Activated CD4-positive, alpha-beta T cell treated with anti-CD3 and anti-CD28 coated beads, Interleukin-10, Interleukin-2, amounts not matched to agents 100 ng/mL and 50 ng/mL, durations not matched to agents 16 hours and 8 hours (primary cell): ENCODE results near the gene RAB11FIP4.

Experiments used
- DNase-seq: peaks from one replicate; pipeline ENCODE4 v3.0.0-alpha.2; 2020

The RAB11FIP4 gene

DNA sequence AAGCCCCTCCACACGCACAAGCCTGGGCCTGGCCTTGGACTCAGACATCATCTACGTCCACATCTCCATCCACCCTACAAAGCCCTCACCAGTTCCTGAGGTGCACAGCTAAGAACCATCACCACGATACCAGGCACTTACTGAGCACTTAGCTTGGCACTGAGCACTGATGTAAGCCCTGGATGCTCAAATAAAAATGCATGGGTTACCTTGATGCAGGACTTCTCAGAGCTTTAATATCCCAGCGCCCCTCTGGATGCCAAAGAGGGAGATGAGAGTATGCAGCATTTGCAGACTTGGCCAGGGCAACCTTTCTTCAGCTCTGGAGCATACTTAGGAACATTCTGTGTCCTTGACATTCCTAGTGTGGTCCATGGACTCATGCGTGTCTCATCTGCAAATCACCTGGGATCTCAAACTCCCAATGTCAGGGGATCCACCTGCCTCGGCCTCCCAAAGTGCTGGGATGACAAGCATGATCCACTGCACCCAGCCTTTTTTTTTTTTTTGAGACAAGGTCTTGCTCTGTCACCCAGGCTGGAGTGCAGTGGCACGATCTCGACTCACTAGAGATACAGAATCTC lies 69.8 kb downstream of the RAB11FIP4 start:
- DNase-seq = no peak

DNA sequence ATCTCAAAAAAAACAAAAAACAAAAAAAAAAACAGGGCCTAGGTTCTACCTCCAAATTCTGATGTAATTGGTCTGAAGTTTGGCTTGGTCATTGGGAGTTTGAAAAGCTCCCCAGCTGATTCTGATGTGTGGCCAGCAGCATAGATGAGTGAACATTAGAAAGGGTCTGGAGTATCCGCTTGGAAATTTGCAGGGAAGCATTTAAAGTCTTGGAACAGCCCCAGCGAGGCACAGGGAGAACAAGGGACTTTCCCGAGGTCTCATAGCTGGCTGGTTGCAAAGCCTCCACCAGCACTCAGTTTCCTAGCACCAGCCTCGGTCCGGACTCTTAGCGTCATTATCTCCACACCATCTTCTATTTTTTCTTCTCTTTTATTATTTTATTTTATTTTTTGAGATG lies 70.8 kb downstream of the RAB11FIP4 start:
- no peak for DNase-seq

DNA sequence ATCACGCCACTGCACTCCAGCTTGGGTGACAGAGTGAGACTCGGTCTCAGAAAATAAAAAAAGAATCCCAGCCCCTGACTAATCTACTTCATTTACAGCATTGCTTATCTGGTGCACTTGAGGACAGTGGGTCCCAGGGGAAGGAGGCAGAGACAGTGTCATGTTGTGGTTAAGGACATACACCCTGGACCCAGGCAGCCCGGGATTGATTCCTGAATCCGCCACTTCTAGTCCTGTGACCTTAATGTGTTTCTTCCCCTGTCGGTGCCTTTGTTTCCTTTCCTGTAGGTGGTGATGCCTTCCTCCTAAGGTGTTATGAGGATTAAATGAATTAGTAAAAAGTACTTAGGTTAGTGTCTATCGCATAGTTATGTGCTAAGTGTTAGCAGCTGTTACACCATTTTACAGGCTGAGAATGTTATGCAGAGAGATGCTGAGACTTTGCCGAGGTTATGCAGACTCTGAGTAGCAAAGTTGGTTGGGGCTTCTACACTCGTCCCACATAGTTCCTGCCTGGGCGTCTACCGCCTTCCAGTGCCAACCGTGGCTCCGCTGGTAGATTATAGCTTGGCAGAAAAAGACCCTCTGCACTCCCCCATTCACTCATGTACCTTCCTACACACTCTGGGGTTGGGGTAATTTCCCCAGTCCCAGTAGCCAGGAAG lies 74.8 kb downstream of the RAB11FIP4 start:
- DNase-seq = no peak

DNA sequence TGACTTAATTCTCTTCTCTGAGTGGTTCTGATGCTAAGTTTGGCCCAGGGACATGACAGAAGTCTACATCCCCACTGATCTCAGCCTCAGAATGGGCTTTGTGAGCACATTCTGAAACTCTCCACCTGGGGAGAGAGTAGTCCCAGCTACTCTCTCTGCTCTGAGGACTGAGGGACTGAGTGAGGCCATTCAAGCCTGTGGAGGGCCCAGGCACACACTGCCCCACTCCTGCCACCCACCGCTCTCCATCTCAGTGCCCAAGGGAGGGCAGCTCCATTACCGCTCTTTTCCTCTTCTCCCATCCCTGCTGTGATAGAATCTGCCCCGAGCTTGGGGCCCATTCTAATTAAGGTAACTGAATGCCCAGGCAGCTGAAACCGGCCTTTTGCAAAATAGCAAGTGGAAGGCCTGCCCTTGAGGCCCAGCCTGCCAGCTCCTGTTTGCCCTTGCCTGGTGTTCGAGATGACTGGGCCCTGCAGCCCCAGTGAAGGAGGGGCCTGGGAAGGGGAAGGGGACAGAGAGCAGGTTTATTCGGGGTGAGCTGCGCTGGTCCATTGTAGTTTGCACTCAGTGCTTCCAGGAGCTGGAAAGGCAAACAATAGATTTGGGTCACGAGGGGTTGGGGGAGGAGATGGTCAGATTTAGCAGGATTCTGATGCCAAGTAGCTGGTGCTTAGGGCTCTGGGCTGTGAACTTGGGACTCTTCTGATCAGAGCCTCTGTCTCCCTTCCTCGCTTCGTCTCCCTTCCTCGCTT lies 76.2 kb downstream of the RAB11FIP4 start:
- DNase-seq = no peak

DNA sequence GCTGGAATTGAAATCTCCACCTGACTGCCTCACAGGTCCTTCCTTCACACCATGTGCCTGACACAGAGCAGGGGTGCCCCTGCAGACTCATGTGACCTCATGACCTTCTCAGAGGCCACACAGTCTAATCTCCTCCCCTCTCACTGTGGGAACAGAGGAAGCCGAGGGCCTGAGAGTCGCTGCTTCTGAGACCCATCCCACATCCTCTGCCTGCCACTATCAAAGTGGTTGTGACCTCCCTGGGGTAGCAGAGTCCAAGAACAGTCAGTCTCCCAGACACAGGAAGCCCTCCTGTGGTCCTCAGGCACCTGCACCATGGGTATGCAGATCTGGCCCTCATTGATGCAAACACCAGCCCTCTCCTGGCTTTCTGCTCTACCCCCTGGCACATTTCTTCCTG lies 78.5 kb downstream of the RAB11FIP4 start:
- DNase-seq = peak; percentile 38

DNA sequence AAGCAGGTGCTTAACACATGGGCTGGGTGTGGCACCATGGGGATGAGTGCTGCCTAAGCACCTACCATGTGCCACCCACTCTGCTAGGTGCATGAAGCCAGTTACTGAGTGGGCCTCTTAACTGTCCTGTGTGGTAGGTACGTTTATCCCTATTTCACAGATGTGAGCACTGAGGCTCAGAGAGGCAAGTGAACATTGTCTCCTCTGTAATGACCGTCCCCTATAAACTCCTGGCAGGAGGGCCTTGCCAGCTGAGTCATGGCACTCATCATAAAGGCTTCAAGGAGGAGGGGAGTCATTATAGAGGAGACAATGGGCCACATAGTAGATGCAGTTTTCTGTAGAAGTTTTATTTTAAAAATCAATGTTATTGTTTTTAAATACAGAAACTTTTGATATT lies 79.1 kb downstream of the RAB11FIP4 start:
- DNase-seq = no peak

DNA sequence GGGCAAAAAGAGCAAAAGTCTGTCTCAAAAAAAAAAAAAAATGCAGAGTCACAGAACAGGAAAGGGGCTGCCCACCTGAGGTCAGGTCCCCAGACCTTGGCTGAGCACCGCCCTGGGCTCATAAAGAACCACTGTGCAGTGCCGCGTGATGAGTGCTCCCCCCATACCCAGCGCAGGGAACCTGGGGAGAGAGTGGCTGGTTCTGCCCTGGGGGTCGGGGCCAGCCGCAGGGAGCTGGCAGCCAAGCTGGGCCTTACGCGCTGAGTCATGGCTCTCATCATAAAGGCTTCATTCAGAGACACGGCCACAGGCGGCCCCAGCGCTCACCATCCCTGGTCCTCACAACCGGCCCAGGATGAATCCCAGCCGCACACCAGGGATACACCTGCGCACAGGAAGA lies 80.7 kb downstream of the RAB11FIP4 start:
- DNase-seq = no peak

DNA sequence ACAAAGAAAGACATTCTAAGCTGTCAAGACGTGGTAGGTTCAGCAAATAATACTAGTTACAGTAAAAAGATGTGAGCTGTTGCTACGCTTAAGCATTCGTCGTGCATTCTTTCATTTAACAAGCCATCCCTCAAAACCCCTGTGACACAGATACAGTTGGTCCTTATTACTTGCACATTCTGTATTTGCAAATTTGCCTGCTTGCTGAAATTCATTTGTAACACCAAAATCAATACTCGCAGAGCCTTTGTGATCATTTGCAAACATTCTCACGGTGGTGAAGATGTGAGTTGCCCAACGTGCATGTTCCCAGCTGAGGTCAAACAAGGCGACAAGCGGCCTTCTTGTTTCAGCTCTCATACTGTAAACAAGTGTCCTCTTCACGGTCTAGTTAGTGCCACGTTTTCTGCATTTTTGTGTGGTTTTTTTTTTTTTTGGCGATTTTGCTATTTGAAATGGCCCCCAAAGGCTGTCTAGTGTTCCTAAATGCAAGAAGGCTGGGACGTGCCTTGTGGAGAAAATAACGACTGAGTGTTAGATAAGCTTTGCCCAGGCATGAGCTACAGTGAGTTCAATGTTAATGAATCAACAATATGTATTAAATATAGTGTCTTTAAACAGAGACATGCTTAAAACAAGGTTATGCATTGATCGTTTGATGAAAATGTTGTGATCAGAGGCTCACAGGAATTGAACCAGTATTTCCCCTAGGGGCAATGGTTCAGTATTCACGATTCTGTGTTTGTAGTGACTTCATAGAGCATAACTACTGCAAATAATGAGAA lies 84.1 kb downstream of the RAB11FIP4 start:
- DNase-seq = no peak

DNA sequence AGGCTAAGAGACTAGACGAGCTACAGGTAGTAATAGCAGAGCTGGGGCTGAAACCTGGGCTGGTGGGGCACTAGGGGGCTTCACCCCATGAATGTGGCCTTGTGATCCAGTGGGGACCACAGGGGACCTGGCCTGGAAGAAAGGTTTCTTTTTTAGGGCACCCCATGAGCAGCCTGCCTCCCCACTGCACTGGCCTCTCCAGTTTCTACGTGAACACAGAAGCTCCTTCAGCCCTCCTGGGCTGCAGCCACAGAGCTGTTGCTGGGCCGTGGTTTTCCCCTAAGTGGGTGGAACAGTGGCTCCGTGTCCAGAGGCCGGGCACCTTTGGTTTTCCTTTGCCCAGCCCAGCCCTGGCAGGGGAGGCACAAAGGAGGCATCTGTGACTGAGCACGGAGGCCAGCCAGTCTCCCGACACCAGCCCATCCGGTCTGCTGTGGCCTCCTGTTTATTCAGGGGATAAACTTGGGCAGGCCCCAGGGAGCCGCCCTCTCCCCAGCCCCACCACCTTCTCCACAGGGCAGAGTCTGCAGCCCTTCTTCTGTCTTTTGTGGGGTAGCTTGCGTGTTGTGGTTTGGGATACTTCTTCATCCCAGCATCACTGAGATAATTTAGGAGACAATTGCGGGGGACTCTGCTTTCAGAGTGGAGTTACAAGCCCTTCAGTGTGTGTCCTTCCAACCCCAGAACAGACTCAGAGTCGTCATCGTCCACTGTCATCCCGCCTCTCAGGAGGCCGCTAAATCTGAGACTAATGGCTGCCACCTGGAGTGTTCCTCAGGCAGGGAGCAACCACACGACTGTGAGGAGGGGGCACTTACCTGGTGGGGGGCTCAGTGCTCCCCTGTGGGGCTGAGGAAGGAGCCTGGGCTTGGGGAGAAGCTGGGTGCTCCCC lies 85.3 kb downstream of the RAB11FIP4 start:
- no peak for DNase-seq

DNA sequence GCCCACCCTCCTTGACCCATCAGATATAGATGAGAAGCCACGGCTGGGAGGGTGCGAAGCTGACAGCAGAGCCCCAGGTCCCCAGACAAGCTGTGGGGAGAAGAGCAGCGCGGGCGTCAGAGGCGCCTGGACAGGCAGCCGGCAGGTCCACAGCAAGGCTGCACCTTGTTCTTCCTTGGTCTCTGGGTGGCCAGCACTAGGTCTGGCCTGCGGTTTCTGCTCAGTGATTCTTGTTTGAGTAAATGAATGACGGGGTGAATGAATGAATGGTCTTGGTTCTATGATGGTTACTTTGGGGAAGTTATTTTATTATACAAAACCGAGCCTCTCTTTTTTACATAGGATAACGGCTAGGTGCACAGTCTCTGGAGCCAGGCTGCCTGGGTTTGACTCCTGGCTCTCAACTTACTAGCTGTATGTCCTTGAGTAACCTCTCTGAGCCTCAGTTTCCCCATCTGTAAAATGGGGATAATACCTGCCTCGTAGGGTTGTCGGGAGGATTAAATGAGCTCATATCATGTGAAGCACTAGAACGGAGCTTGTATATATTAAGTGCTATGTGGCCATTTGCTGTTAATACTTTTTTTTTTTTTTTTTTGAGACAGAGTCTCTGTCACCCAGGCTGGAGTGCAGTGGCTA lies 86.1 kb downstream of the RAB11FIP4 start:
- no peak for DNase-seq

DNA sequence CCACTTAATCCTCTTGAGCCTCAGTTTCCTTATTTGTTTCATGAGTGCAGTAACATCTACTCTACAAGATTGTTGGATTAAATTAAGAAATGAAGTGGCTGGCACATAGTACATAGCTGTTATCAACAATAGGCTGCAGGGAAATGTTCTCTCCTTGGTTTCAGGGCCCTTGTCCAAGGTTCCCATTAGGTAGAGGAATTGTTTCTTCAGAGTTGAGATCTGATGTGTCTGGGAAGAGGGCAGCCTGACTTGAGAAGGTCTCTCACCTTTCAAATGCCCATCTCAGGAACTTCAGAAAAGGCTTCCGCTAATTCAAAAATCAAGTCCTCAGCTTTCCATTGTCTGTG lies 87.6 kb downstream of the RAB11FIP4 start:
- no peak for DNase-seq

DNA sequence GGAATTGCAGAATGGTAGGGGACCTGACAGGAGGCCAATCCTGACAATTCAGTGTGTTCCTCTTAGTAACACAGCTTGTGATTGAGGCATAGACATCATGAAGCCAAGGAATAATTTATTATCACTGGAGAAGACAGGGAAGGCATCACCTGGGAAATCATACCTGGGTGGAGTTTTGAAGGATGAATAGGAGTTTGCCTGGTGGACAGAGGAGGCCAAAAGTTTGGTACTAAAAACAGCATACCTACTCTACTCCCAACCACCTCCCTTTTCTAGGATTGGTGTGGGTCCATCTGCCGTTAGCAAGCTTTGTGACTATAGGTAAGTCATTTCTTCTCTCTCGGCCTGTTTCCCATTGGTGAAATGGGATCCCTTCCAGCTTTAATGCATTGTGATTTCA lies 88.0 kb downstream of the RAB11FIP4 start:
- DNase-seq = no peak

DNA sequence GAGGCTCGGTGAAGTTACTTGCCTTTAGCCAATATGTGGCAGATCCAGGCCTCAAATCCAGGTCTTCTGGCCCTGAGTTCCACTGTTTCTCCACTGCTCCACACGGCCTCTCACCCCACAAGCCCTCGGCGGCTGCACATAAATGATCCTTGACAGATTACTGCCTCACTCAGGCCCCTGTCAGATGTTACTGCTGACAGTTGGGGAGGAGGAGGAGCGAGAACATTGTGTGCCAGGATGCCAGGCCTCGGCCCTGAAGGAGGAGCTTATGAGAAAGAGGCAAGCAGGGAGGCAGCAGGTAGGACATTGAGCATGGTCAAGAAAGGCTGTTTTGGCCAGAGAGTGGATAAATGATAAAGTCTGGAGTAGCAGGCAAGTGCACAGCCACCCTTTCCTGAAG lies 88.6 kb downstream of the RAB11FIP4 start:
- no peak for DNase-seq

DNA sequence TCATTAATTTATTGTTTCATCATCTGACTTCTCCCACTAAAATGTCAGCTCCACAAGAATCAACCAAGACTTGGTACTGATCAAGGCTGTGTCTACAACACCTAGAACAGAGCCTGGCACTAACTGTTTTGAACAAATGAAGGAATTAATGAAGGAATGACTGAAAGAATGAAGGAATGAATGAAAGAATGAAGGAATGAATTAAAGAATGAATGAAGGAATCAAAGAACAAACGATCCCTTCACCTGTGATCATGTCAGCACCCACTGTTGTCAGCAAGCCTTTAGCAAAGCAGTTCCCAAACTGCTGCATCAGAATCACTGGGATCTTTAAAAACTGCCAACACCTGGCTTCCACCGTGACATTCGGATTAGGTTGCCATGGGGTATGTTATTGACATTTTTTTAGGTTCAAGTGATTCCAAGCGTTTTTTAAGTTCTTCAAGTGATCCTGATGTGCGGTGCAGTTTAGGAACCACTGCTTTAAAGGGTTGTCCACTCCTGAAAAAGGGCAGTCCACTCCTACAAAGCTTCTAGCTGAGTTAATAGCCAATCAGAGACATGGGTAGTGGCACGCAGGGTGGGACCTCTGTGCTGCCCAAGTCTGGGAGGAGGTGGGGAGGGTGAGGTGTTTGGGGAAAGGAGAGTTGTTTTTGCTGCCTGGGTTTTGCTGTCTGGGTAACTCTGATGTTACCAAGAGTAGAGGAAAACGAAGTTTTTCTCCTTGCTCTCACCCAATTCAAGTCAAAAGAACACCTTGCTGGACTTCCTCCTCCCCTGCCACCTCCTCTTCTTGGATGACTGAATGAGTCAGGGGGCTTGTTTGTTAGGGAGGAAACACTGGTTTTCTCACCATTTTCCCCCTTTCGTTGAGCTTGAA lies 89.7 kb downstream of the RAB11FIP4 start:
- DNase-seq = peak; percentile 24

DNA sequence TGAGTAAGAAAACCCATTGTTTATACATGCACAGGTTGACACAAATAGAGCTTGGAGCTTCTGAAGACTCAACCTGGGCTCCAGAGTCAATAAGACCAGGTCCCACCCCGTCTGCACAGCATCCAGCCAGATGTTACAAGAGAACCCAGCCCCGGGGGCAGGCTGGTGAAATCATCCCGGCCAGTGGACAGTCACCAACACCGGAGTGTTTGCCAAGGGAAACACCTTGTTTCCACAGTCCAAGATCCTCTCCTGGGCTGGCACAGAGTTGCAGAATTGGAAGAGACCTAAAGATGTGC lies 90.3 kb downstream of the RAB11FIP4 start:
- no peak for DNase-seq

DNA sequence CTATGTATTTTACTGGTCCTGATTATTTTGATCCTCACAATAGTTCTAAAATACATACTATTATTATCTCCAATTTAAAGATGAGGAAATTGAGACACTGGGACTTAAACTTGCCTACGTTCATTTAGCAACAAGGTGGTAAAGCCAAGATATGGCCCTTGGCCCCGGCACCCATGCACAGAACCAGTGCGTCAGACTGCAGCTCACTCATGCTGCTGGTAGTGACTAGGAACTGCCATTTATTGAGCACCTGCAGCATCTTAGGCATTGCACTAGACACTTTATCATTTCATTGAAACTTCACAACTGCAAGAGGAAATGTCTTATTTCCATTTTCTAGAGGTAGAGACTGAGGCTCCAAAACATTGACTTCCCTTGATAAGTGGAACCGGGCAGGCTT lies 93.3 kb downstream of the RAB11FIP4 start:
- DNase-seq = no peak

DNA sequence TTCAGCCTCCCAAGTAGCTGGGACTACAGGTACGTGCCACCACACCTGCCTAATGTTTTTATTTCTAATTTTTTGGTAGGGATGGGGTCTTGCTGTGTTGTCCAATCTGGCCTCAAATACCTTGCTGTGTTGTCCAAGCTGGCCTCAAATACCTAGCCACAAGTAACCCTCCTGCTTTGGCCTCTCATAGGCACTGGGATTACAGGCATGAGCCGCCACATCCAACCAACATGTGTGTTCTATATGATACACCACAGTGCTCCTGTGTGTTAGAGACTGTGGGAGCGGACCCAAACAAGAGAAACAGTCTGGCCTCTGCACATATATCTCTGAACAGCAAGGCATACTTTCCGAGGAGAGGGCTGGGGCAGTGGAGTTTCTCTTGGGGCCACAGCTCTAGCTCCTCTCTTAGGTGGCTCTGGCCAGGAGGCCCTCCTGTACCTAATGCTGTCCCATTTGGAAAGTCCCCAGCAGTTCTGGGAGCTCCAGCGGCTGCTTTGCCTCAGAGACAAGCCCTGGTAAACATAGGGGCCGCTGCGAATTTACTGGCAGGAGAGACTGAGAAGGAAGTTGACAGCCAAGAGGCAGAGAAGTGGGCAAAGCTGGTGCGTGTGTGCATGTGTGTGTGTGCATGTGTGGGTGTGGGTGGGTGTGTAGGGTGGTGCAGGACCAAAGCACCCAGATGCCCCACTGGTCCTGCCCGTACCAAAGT lies 95.0 kb downstream of the RAB11FIP4 start:
- DNase-seq = no peak

DNA sequence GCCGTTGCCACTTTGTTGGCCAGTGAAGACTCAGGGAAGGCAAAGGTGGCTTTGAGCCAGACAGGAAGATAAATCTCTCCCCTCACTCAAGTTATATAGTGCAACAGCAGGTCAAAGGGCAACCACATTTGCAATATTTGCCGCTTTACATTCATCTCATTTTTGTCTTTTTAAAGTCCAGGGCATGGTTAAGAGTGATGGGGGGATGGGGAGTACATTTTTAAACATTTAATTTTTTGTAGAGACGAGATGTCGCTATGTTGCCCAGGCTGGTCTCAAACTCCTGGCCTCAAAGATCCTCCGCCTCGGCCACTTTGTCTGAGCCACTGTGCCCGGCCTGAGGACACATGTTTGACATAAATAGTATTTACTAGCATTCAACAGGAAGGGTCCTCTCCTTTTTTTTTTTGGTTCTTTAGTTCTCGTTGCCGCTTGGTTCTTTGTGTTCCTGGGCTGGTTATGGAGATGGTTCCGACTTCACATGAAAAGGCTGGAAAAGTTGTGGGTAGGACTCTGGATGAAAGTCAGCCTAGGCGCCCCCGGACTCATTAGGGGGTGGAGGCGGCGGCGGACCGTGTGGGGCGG lies 95.7 kb downstream of the RAB11FIP4 start:
- DNase-seq = no peak

DNA sequence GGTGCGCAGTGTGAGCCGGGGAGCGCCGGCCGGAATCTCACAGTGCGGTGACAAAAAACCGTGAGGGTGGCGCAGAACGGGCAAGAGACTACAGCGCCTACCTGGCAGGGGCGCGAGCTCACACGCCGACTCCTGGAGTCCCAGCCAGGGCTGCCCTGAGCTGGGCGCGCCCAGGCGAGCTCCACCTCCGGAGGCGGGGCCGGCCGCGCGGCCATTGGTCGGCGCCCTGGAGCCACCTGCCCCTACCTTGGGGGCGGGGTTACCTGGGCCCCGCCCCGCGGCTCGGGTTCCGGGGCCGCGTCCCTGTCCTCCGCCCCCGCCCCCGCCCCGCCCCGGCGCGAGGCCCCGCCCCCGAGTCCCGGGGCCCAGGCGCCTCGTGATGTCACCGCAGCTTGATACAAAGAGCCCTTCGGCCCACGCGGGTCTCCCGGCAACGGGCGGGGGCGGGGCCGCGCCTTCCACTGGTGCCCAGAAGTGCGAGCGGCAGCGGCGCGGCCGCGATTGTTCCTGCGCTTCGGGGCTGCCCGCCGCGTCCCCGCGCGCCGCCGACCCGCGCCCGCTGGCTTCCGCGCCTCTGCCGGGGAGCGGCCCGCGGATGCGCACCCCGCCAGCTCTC lies 96.3 kb downstream of the RAB11FIP4 start:
- DNase-seq = peak; percentile 94
